ENCODE data around the gene PSRC1. TPM values are rescaled to one million over a fixed set of nuclear protein-coding genes. Genes with fewer than 3 reads are reported as not detected.

Gene PSRC1
- total RNA-seq: 1.1 and 1.8 TPM in 2 replicates

DNA sequence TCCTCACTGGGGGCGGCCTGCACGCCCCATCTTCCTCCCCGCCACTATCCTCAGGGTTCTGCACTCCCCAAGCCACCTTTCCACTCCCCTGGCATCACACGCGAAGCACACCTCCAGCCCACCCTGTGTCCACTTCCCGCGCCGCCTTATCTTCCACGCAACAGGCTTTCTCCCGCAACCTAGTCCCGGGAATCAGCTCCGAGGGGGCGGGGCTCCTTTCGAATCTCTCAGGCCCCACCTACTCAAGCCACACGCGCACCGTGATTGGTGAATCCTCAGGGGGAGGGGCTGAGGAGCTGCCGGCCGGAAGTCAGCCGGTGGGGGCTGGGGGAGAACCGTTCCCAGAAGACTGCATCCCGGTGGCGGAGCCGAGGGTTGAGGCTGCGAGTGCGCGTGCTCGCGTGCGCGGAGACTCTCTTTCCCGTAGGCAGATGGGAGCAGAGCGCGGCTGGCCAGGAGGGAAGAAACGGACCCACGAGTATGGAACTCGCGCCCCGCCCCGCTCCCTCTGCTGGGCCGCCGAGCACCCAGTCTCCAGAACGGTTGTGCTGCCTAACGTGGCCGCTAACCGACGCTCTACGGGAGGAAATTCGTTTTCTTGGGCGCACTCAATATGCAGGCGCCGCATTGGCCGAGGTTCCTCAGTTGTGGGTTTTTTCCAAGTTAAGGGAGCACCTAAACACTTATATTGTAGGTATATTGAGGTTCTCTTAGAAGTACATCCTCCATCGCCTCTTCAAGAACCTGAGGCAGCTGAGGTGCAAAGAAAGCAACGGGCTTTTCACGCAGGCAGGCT lies at the start of gene PSRC1:
Gene PSRC1 (minus strand): TSS at position 194 of the 796 bp plus-strand sequence.
- Histone ChIP-seq H3K36me3 (ENCODE audit: control insufficient read depth, insufficient read depth, low read length) (peaks cover 1% of the 10 kb centered on the region), H3K27me3 (ENCODE audit: control insufficient read depth, insufficient read depth, low read length) (no peaks in the 10 kb centered on the region), H3K4me3 (ENCODE audit: low read depth, low read length) (peak within 1 kb of the TSS; percentile 67)
- TF ChIP-seq, protein P1, sequence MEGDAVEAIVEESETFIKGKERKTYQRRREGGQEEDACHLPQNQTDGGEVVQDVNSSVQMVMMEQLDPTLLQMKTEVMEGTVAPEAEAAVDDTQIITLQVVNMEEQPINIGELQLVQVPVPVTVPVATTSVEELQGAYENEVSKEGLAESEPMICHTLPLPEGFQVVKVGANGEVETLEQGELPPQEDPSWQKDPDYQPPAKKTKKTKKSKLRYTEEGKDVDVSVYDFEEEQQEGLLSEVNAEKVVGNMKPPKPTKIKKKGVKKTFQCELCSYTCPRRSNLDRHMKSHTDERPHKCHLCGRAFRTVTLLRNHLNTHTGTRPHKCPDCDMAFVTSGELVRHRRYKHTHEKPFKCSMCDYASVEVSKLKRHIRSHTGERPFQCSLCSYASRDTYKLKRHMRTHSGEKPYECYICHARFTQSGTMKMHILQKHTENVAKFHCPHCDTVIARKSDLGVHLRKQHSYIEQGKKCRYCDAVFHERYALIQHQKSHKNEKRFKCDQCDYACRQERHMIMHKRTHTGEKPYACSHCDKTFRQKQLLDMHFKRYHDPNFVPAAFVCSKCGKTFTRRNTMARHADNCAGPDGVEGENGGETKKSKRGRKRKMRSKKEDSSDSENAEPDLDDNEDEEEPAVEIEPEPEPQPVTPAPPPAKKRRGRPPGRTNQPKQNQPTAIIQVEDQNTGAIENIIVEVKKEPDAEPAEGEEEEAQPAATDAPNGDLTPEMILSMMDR (IDR thresholded peaks at IDR 0.05; ENCODE audit: insufficient read depth, low read length, severe bottlenecking): peak; percentile 77
- FAIRE-seq (no peak), DNase-seq (ENCODE audit: low read depth) (peak; percentile 89)

GRCh38 chr1:109331113-109331512 lies 48.2 kb upstream of the PSRC1 start:
- TF ChIP-seq, protein P1 (IDR thresholded peaks at IDR 0.05; ENCODE audit: insufficient read depth, low read length, severe bottlenecking): no peak
- no peaks in the 10 kb centered on the region for H3K36me3 ChIP-seq (ENCODE audit: control insufficient read depth, insufficient read depth, low read length)
- no peak overlapping the region for H3K4me3 ChIP-seq (ENCODE audit: low read depth, low read length)
- DNase-seq (ENCODE audit: low read depth): no peak
- FAIRE-seq: no peak
- no peaks in the 10 kb centered on the region for H3K27me3 ChIP-seq (ENCODE audit: control insufficient read depth, insufficient read depth, low read length)

- DNase-seq (ENCODE audit: low read depth): no peak
These were observed 44.3 kb upstream of the PSRC1 start for GRCh38 chr1:109327285-109327684.

DNA sequence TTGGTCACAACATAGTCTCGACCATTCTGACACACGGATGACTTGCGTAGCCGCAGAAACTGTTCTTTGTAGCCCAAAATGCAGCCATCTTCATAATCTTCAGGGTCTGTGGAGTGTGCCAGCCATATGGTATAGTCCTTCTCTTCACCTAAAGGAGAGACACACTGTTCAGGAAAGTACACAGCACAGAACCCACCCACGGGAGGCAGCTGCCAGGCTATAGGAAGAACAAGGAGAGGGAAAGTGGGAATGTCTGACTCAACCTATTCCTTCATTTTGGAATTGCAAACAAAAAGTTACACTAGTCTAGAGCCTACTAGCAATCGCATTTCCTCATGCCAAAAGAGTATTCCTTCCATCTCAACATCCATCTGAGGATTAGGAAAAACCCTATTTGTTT lies 40.0 kb upstream of the PSRC1 start:
- TF ChIP-seq, protein P1 (IDR thresholded peaks at IDR 0.05; ENCODE audit: insufficient read depth, low read length, severe bottlenecking): no peak
- Histone ChIP-seq H3K27me3 (ENCODE audit: control insufficient read depth, insufficient read depth, low read length) (no peaks in the 10 kb centered on the region), H3K4me3 (ENCODE audit: low read depth, low read length) (no peak overlapping the region), H3K36me3 (ENCODE audit: control insufficient read depth, insufficient read depth, low read length) (no peaks in the 10 kb centered on the region)
- no peak for DNase-seq (ENCODE audit: low read depth)
- no peak for FAIRE-seq

More at GRCh38 chr1:109327285-109327684, 44.3 kb upstream of the PSRC1 start:
- TF ChIP-seq, protein P1 (IDR thresholded peaks at IDR 0.05; ENCODE audit: insufficient read depth, low read length, severe bottlenecking): no peak
- Histone ChIP-seq H3K4me3 (ENCODE audit: low read depth, low read length) (no peak overlapping the region), H3K27me3 (ENCODE audit: control insufficient read depth, insufficient read depth, low read length) (no peaks in the 10 kb centered on the region), H3K36me3 (ENCODE audit: control insufficient read depth, insufficient read depth, low read length) (no peaks in the 10 kb centered on the region)
- FAIRE-seq: no peak

DNA sequence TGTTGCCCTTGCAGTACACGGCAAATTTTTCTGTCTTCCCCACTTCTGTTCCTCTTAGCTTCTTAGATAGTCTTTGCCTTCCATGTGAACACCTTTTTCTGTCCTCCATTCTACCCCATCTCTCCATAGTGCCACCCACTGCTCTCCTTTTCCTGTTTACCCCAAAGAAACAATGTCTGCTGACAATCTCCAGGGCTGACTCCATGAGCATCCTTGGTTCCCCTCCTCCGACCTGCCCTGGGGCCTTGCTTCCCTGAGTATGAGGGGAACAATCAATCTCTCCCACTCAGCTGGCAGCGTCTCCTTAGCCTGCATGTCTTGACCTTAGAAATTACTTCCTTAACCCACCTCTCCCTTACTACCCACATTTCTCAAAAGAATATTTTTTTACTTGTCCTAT lies 36.2 kb upstream of the PSRC1 start:
- Histone ChIP-seq H3K4me3 (ENCODE audit: low read depth, low read length) (no peak overlapping the region), H3K27me3 (ENCODE audit: control insufficient read depth, insufficient read depth, low read length) (no peaks in the 10 kb centered on the region), H3K36me3 (ENCODE audit: control insufficient read depth, insufficient read depth, low read length) (no peaks in the 10 kb centered on the region)
- TF ChIP-seq, protein P1 (IDR thresholded peaks at IDR 0.05; ENCODE audit: insufficient read depth, low read length, severe bottlenecking): no peak
- DNase-seq (ENCODE audit: low read depth) (no peak), FAIRE-seq (no peak)
